GM18511 (cell line): ENCODE data around the gene NCAN.
"Not testable (repeated sequence)": the region's sequence is repeated elsewhere in the genome, so short reads cannot be mapped to it uniquely, and the experiment has no call there.

ENCODE experiments used
- ATAC-seq: cut with Tn5 transposase; IDR thresholded peaks from one replicate; pipeline ENCODE4 v1.9.1; 2021; ENCODE audit warnings: mild to moderate bottlenecking, moderate library complexity; ENCODE audit not compliant: unreplicated experiment

The NCAN gene

GRCh38 chr19:19223636-19224035 is 11.9 kb downstream of the NCAN start:
- ATAC-seq = no peak

- no peak for ATAC-seq
These were observed 12.5 kb downstream of the NCAN start for GRCh38 chr19:19224150-19224851.

GRCh38 chr19:19224852-19225494 is 13.2 kb downstream of the NCAN start:
- no peak for ATAC-seq

- ATAC-seq = no peak
These were observed 14.4 kb downstream of the NCAN start for GRCh38 chr19:19226204-19226603.

- ATAC-seq = no peak
These were observed 14.9 kb downstream of the NCAN start for GRCh38 chr19:19226663-19227062.

- no peak for ATAC-seq
These were observed 15.5 kb downstream of the NCAN start for GRCh38 chr19:19227217-19227616.

GRCh38 chr19:19229701-19230100 is 17.9 kb downstream of the NCAN start:
- no peak for ATAC-seq

- no peak for ATAC-seq
These were observed 19.2 kb downstream of the NCAN start for GRCh38 chr19:19230999-19231398.

GRCh38 chr19:19232261-19232721 is 20.5 kb downstream of the NCAN start:
- ATAC-seq = no peak

- ATAC-seq = no peak
These were observed 22.6 kb downstream of the NCAN start for GRCh38 chr19:19234220-19234816.

- ATAC-seq = no peak
These were observed 24.4 kb downstream of the NCAN start for GRCh38 chr19:19236173-19236572.

GRCh38 chr19:19238126-19238894 is 26.6 kb downstream of the NCAN start:
- ATAC-seq = no peak

- no peak for ATAC-seq
These were observed 27.9 kb downstream of the NCAN start for GRCh38 chr19:19239675-19240074.

- no peak for ATAC-seq
These were observed 28.7 kb downstream of the NCAN start for GRCh38 chr19:19240476-19240875.

GRCh38 chr19:19250196-19250801 is 38.5 kb downstream of the NCAN start:
- ATAC-seq = no peak

- not testable (repeated sequence) for ATAC-seq
These were observed 41.7 kb downstream of the NCAN start for GRCh38 chr19:19253409-19253808.

GRCh38 chr19:19256072-19256969 is 44.6 kb downstream of the NCAN start:
- ATAC-seq = no peak

- no peak for ATAC-seq
These were observed 45.4 kb downstream of the NCAN start for GRCh38 chr19:19257137-19257536.

- no peak for ATAC-seq
These were observed 46.3 kb downstream of the NCAN start for GRCh38 chr19:19257836-19258588.
